SK-N-SH (cell line): ENCODE measurements around the gene PRKCA. TPM values are rescaled to one million over a fixed set of nuclear protein-coding genes. Genes with fewer than 3 reads are reported as not detected.
A peak's percentile ranks its signal among the peaks of the same experiment; 100 is the strongest.

ENCODE experiments used
- CTCF ChIA-PET: fragments of 300-600, 350-600 bp; formaldehyde crosslinking; extraction: SDS; loops from one replicate; lab custom pipeline; 2021; lab: Yijun Ruan, JAX
- POLR2A ChIA-PET: fragments of 350-600 bp; sonication (Branson Sonifier 250); formaldehyde crosslinking; extraction: SDS; loops from one replicate; lab custom pipeline; 2020; ENCODE audit warnings: antibody characterized with exemption, inconsistent platforms; lab: Yijun Ruan, JAX
- DNase-seq: peaks from one replicate; pipeline ENCODE4 v3.0.0; 2012
- H2AFZ ChIP-seq: fragments of 200-600 bp; sonication (generic); 2 replicates; pipeline ENCODE4 v1.8.1; 2016; ENCODE audit warnings: antibody characterized with exemption, mild to moderate bottlenecking, low read depth
- H3F3A ChIP-seq: fragments of 200-600 bp; sonication (generic); replicated peaks from 2 replicates; pipeline ENCODE3; 2016; ENCODE audit warnings: antibody characterized with exemption, mild to moderate bottlenecking; ENCODE audit not compliant: insufficient read depth
- H3K27ac ChIP-seq, 2 experiments: fragments of 200-500 bp in 1 of 2; fragments of 200-600 bp in 1 of 2; sonication (Bioruptor generic) in 1 of 2; sonication (generic), shearing (Covaris generic) in 1 of 2; 2 replicates each; pipeline versions ENCODE4 v1.5.1 to v1.6.1; 2014 to 2016; ENCODE audit warnings: low read depth in 2 of 2, inconsistent platforms in 1 of 2, low read length in 1 of 2, mild to moderate bottlenecking in 1 of 2, mixed read lengths in 1 of 2
- H3K27me3 ChIP-seq: fragments of 200-600 bp; sonication (generic), shearing (Covaris generic); 2 replicates; pipeline ENCODE4 v1.6.1; 2016; ENCODE audit warnings: mixed run types; ENCODE audit not compliant: insufficient read depth
- H3K36me3 ChIP-seq, 2 experiments: fragments of 200-500 bp in 1 of 2; fragments of 200-600 bp in 1 of 2; sonication (Bioruptor generic) in 1 of 2; sonication (generic) in 1 of 2; replicated peaks in 1 of 2; 2 replicates each; pipeline versions ENCODE3 to v1.5.1; 2014 to 2016; ENCODE audit warnings: low read length in 1 of 2, mild to moderate bottlenecking in 1 of 2; ENCODE audit not compliant: insufficient read depth in 2 of 2, control insufficient read depth in 1 of 2
- H3K4me1 ChIP-seq, 2 experiments: fragments of 200-500 bp in 1 of 2; fragments of 200-600 bp in 1 of 2; sonication (Bioruptor generic) in 1 of 2; sonication (generic), shearing (Covaris generic) in 1 of 2; 2 replicates each; pipeline versions ENCODE4 v1.5.1 to v1.6.1; 2014 to 2016; ENCODE audit warnings: low read depth in 1 of 2, low read length in 1 of 2, mixed run types in 1 of 2; ENCODE audit not compliant: insufficient read depth in 2 of 2, control insufficient read depth in 1 of 2
- H3K4me2 ChIP-seq: fragments of 200-600 bp; sonication (generic), shearing (Covaris generic); 2 replicates; pipeline ENCODE4 v1.6.1; 2017; ENCODE audit warnings: mixed run types
- H3K4me3 ChIP-seq, 2 experiments: fragments of 200-500 bp in 1 of 2; fragments of 200-600 bp in 1 of 2; sonication (Bioruptor generic) in 1 of 2; sonication (generic), shearing (Covaris generic) in 1 of 2; 2 replicates each; pipeline versions ENCODE4 v1.5.1 to v1.8.1; 2014 to 2016; ENCODE audit warnings: low read depth in 2 of 2, inconsistent platforms in 1 of 2, low read length in 1 of 2, mild to moderate bottlenecking in 1 of 2, mixed read lengths in 1 of 2, moderate library complexity in 1 of 2
- H3K79me2 ChIP-seq: fragments of 200-600 bp; sonication (generic); 2 replicates; pipeline ENCODE4 v1.8.1; 2017; ENCODE audit warnings: mild to moderate bottlenecking; ENCODE audit not compliant: insufficient read depth
- H3K9ac ChIP-seq: fragments of 200-600 bp; sonication (generic); 2 replicates; pipeline ENCODE4 v1.6.1; 2017; ENCODE audit warnings: mixed run types
- H3K9me2 ChIP-seq: fragments of 200-600 bp; sonication (generic); 2 replicates; pipeline ENCODE4 v1.6.1; 2017; ENCODE audit warnings: mixed run types
- H3K9me3 ChIP-seq: fragments of 200-600 bp; sonication (generic); 2 replicates; pipeline ENCODE4 v1.6.1; 2017; ENCODE audit warnings: mixed run types, mild to moderate bottlenecking, moderate library complexity
- H4K20me1 ChIP-seq: fragments of 200-600 bp; sonication (generic); 2 replicates; pipeline ENCODE4 v1.6.1; 2017; ENCODE audit warnings: mild to moderate bottlenecking, mixed run types; ENCODE audit not compliant: insufficient read depth
- ELF1 ChIP-seq: IDR thresholded peaks from 2 replicates; pipeline ENCODE4 v1.4.0; 2012
- EP300 ChIP-seq, 2 experiments: IDR thresholded peaks; 2 replicates each; pipeline versions ENCODE4 v1.4.0 to v1.6.1; 2012; ENCODE audit warnings: borderline replicate concordance in 1 of 2, low read depth in 1 of 2, low read length in 1 of 2
- EZH2phosphoT487 ChIP-seq: fragments of 200-600 bp; sonication (generic); IDR thresholded peaks from 2 replicates; pipeline ENCODE4 v1.6.1; 2017; ENCODE audit warnings: low read depth, mixed run types, mild to moderate bottlenecking, antibody characterized with exemption, moderate library complexity, borderline replicate concordance
- FOSL2 ChIP-seq: IDR thresholded peaks from 2 replicates; pipeline ENCODE4 v1.4.0; 2012; ENCODE audit warnings: low read depth, mild to moderate bottlenecking, moderate library complexity, borderline replicate concordance
- FOXJ3 ChIP-seq: sonication (generic); formaldehyde crosslinking; IDR thresholded peaks from 2 replicates; pipeline ENCODE4 v1.5.1; 2020; ENCODE audit warnings: mild to moderate bottlenecking, missing genetic modification reagents
- GATA2 ChIP-seq: sonication (generic); formaldehyde crosslinking; IDR thresholded peaks from 2 replicates; pipeline ENCODE4 v1.5.0; 2020; ENCODE audit warnings: mild to moderate bottlenecking, missing genetic modification reagents
- JUND ChIP-seq: IDR thresholded peaks from 2 replicates; pipeline ENCODE4 v1.4.0; 2012
- MXI1 ChIP-seq: IDR thresholded peaks from 2 replicates; pipeline ENCODE4 v1.6.1; 2012; ENCODE audit warnings: mild to moderate bottlenecking, low read depth, low read length, improper control_type of control experiment
- POLR2AphosphoS5 ChIP-seq: IDR thresholded peaks from 2 replicates; pipeline ENCODE4 v1.6.1; 2012; ENCODE audit warnings: low read depth, low read length
- RFX5 ChIP-seq: IDR thresholded peaks from 2 replicates; pipeline ENCODE4 v1.6.1; 2012; ENCODE audit warnings: mild to moderate bottlenecking, improper control_type of control experiment, low read length
- SIN3A ChIP-seq: IDR thresholded peaks from 2 replicates; pipeline ENCODE4 v1.6.1; 2012; ENCODE audit warnings: low read depth, mild to moderate bottlenecking, low read length, moderate library complexity, borderline replicate concordance
- SMC3 ChIP-seq: IDR thresholded peaks from 2 replicates; pipeline ENCODE4 v1.6.1; 2012; ENCODE audit warnings: low read depth, low read length, improper control_type of control experiment
- YY1 ChIP-seq: IDR thresholded peaks from 2 replicates; pipeline ENCODE4 v1.4.0; 2012; ENCODE audit warnings: low read depth, mild to moderate bottlenecking
- WGBS: methylation state at CpG from one replicate; pipeline ENCODE4 v1.1.6; 2017; ENCODE audit warnings: low lambda C conversion rate; 5-methylcytosine and 5-hydroxymethylcytosine counted together
- polyA plus RNA-seq, 3 experiments: library from polyadenylated mRNA; depleted of rRNA; stranded (reverse); fragments of >200 nt; gene quantifications; 2 replicates each; pipeline ENCODE4 v1.2.3, GENCODE V29; 2012
- TF ChIP-seq, protein P1 (sequence below): IDR thresholded peaks from 2 replicates; pipeline ENCODE4 v1.6.1; 2012; ENCODE audit warnings: mild to moderate bottlenecking, low read depth, low read length, moderate library complexity
- TF ChIP-seq, protein P2 (sequence below): IDR thresholded peaks from 2 replicates; pipeline ENCODE4 v1.4.0; 2012; ENCODE audit warnings: low read depth, borderline replicate concordance
- TF ChIP-seq, protein P3 (sequence below): IDR thresholded peaks from 2 replicates; pipeline ENCODE4 v1.4.0; 2012; ENCODE audit warnings: low read depth

Gene PRKCA
- polyA plus RNA-seq, 1 of the 3 experiments (the other 2 are of a cell fraction) = 108 TPM

DNA sequence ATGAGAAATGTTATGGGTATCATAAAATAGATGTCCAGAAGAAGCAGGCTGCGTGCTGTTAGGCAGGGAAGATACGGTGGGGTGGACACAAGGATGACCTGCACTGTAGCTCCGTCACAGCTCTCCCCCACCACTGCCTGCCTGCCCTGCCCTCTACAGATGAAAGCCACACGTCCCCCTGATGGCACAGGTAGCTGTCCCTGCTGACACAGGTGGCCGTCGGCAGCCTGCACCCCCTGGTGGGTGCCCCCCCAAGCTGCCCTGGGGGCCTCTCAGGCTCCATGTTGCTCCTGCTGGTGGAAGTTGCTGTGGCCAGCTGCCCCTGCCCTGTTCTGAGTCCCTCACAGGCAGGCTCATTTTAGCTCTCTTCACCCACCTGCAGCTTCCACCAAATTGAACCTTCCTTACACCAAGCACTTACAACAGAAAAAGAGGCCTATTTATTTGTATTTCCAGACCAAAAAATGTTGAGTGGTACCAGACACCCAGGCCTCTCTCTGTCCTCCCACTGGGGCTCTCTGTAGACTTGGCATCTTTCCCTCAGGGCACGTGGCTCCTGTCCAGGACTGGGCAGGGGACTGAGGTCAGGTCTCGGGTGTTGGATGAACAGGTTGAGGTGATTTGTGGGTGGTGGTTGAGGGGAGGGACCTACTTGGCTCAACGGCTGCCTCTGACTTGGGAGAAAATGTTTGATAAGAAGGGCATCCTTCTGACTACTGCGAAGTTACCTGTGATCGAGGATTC lies 482.4 kb downstream of the PRKCA start:
- Histone ChIP-seq H2AFZ (no peak overlapping the region), H3K36me3 (peaks cover 61 to 62% of the 10 kb centered on the region in 2 experiments), H3K4me1 (peaks cover 0 to 21% of the 10 kb centered on the region in 2 experiments; a peak in 1 of 4 replicates), H3K9me3 (no peaks in the 10 kb centered on the region), H3K27ac (peak overlapping the region in 1 of 2 experiments; percentile 62; a peak in 1 of 4 replicates), H3K9ac (no peak overlapping the region), H3K27me3 (no peaks in the 10 kb centered on the region), H3K79me2 (no peaks in the 10 kb centered on the region), H3K4me3 (no peak overlapping the region), H3F3A (no peaks in the 10 kb centered on the region), H3K9me2 (no peaks in the 10 kb centered on the region), H3K4me2 (no peak overlapping the region), H4K20me1 (0 out of 2 replicates have a peak, but pooled peaks cover 5% of the 10 kb centered on the region)
- TF ChIP-seq, protein P1, sequence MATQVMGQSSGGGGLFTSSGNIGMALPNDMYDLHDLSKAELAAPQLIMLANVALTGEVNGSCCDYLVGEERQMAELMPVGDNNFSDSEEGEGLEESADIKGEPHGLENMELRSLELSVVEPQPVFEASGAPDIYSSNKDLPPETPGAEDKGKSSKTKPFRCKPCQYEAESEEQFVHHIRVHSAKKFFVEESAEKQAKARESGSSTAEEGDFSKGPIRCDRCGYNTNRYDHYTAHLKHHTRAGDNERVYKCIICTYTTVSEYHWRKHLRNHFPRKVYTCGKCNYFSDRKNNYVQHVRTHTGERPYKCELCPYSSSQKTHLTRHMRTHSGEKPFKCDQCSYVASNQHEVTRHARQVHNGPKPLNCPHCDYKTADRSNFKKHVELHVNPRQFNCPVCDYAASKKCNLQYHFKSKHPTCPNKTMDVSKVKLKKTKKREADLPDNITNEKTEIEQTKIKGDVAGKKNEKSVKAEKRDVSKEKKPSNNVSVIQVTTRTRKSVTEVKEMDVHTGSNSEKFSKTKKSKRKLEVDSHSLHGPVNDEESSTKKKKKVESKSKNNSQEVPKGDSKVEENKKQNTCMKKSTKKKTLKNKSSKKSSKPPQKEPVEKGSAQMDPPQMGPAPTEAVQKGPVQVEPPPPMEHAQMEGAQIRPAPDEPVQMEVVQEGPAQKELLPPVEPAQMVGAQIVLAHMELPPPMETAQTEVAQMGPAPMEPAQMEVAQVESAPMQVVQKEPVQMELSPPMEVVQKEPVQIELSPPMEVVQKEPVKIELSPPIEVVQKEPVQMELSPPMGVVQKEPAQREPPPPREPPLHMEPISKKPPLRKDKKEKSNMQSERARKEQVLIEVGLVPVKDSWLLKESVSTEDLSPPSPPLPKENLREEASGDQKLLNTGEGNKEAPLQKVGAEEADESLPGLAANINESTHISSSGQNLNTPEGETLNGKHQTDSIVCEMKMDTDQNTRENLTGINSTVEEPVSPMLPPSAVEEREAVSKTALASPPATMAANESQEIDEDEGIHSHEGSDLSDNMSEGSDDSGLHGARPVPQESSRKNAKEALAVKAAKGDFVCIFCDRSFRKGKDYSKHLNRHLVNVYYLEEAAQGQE = no peak
- TF ChIP-seq MXI1 = no peak
- TF ChIP-seq SMC3 = no peak
- TF ChIP-seq, protein P2, sequence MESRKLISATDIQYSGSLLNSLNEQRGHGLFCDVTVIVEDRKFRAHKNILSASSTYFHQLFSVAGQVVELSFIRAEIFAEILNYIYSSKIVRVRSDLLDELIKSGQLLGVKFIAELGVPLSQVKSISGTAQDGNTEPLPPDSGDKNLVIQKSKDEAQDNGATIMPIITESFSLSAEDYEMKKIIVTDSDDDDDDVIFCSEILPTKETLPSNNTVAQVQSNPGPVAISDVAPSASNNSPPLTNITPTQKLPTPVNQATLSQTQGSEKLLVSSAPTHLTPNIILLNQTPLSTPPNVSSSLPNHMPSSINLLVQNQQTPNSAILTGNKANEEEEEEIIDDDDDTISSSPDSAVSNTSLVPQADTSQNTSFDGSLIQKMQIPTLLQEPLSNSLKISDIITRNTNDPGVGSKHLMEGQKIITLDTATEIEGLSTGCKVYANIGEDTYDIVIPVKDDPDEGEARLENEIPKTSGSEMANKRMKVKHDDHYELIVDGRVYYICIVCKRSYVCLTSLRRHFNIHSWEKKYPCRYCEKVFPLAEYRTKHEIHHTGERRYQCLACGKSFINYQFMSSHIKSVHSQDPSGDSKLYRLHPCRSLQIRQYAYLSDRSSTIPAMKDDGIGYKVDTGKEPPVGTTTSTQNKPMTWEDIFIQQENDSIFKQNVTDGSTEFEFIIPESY = no peak
- TF ChIP-seq FOSL2 = no peak
- no peak for TF ChIP-seq YY1
- 0 out of 2 replicates have a peak, but pooled peaks have one; percentile 42 for TF ChIP-seq FOXJ3 (CRISPR knock-in tag)
- POLR2A ChIA-PET = no interaction called here
- WGBS = 86% methylated on average over 11 of the region's 11 CpGs
- peak; percentile 56 for DNase-seq
- CTCF ChIA-PET = interaction anchor here (0.7 to 1.8 kb wide), 6 partner anchors 9 to 551 kb away, joined by 3 to 7 read pairs (median 4); no protein-coding TSS in a partner anchor

DNA sequence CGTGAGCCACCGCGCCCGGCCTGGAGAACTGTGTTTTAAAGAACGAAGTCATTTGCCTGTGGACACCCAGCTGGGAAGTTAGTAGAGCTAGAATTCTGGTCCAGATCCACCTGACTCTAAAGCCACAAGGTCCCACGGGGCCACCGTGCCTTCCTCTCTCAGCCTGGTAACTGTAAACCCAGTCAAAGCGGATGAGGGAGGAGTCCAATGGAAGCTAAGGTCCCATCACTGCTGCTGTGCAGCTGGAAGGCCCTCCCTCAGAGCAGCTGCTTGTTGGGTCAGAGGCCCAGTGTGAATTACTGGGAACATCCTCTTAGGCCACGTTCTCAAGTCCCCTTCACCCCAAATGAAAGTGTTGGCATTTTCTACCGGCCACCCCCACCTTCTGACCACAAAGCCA lies 483.7 kb downstream of the PRKCA start:
- DNase-seq = no peak
- no peak overlapping the region for H3K9ac ChIP-seq
- ChIA-PET POLR2A (no interaction called here), CTCF (interaction anchor here (0.6 to 0.7 kb wide), 2 partner anchors 39 to 114 kb away, joined by 3 read pairs; no protein-coding TSS in a partner anchor)
- H3K9me2 ChIP-seq = no peaks in the 10 kb centered on the region
- 0 out of 2 replicates have a peak, but pooled peaks cover 5% of the 10 kb centered on the region for H4K20me1 ChIP-seq
- H3F3A ChIP-seq = peaks cover 3% of the 10 kb centered on the region
- no peak overlapping the region for H3K4me2 ChIP-seq
- 98% methylated on average over 10 of the region's 10 CpGs for WGBS
- no peak overlapping the region for H2AFZ ChIP-seq
- H3K9me3 ChIP-seq = no peaks in the 10 kb centered on the region
- peaks cover 65 to 71% of the 10 kb centered on the region in 2 experiments for H3K36me3 ChIP-seq
- no peak overlapping the region for H3K27ac ChIP-seq
- H3K4me3 ChIP-seq = no peak overlapping the region
- peaks cover 0 to 21% of the 10 kb centered on the region in 2 experiments; a peak in 1 of 4 replicates for H3K4me1 ChIP-seq
- H3K27me3 ChIP-seq = no peaks in the 10 kb centered on the region
- no peaks in the 10 kb centered on the region for H3K79me2 ChIP-seq
- TF ChIP-seq SIN3A (no peak), ELF1 (no peak), SMC3 (no peak), RFX5 (no peak), EZH2phosphoT487 (no peak), GATA2 (no peak), EP300 (IDR thresholded peaks at IDR 0.05; ENCODE audit: borderline replicate concordance in 1 of 2, low read depth in 1 of 2, low read length in 1 of 2) (no peak), POLR2AphosphoS5 (no peak), JUND (no peak)
- TF ChIP-seq, protein P3, sequence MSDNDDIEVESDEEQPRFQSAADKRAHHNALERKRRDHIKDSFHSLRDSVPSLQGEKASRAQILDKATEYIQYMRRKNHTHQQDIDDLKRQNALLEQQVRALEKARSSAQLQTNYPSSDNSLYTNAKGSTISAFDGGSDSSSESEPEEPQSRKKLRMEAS = no peak
- TF ChIP-seq, protein P1 = no peak
